ENCODE data around the gene OTUB1. TPM values are rescaled to one million over a fixed set of nuclear protein-coding genes. Genes with fewer than 3 reads are reported as not detected.

The OTUB1 gene
- total RNA-seq, 1 experiment from 2014 or later, result 119 TPM

DNA sequence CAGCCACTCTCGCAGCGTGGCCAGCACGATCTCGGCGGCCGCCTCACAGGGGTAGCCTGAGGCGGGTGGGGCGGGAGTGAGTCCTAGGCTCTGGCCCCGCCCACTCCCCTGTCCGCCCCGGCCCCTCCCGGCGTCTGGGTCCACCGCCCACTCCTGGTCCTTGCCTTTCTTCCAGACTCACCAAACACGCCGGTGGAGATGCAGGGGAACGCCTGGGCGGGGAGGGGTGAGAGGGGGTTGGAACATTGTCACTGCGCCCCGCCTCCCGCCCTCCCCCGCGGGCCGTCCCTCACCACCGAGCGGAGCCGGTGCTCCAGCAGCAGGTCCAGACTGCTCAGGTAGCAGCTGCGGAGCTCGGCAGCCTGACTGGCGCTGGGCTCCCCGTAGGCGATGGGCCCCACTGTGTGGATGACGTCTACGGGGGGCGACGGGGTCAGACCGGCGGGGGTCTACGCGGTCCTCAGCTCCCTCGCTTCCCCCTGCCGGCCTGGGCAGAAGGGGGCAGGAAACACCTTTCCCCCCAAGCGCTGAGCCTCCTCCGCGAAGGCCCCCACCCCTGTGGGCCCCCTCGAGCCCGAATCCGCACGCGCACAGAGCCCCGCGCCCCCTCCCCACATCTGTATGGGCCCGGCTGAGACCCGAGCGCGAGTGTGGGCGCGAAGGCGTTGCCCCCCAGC, 13.2 kb downstream of the OTUB1 start:
- ChIA-PET CTCF (no interaction called here), POLR2A (ENCODE audit: unreplicated experiment) (no interaction called here)
- Histone ChIP-seq H2AFZ (no peak overlapping the region), H3K9me2 (ENCODE audit: insufficient read depth) (no peaks in the 10 kb centered on the region), H3K9me3 (ENCODE audit: insufficient read depth, low read depth) (no peaks in the 10 kb centered on the region), H3K36me3 (ENCODE audit: low read depth) (peaks cover 9% of the 10 kb centered on the region; the same call in 1 of the 2 replicates), H3K27me3 (ENCODE audit: insufficient read depth, low read depth) (no peaks in the 10 kb centered on the region), H3K4me1 (replicated peaks; ENCODE audit: insufficient read depth) (no peaks in the 10 kb centered on the region), H3K4me3 (no peak overlapping the region), H3K27ac (no peak overlapping the region), H3F3A (ENCODE audit: insufficient read depth, low read depth) (peaks cover 30% of the 10 kb centered on the region; the same call in 1 of the 2 replicates), H4K20me1 (ENCODE audit: insufficient read depth) (peaks cover 81% of the 10 kb centered on the region), H3K4me2 (no peak overlapping the region), H3K79me2 (ENCODE audit: low read depth) (no peaks in the 10 kb centered on the region)
- intact Hi-C loops (cut with micrococcal nuclease; ENCODE audit: unreplicated experiment), result no loop called here
- no TSS peak for BruUV-seq (replicated peaks)
- DNase-seq, result no peak
- TF ChIP-seq CTCF (conservative IDR thresholded peaks at IDR 0.05), result no peak
- TF ChIP-seq EZH2 (IDR thresholded peaks at IDR 0.05; ENCODE audit: low read depth), result no peak

GRCh38 chr11:64000026-64000739, 13.9 kb downstream of the OTUB1 start:
- Histone ChIP-seq H3K36me3 (ENCODE audit: low read depth) (peaks cover 9% of the 10 kb centered on the region; the same call in 1 of the 2 replicates), H3K4me2 (no peak overlapping the region), H3K9me3 (ENCODE audit: insufficient read depth, low read depth) (no peaks in the 10 kb centered on the region), H3K27ac (no peak overlapping the region), H3K79me2 (ENCODE audit: low read depth) (no peaks in the 10 kb centered on the region), H3K27me3 (ENCODE audit: insufficient read depth, low read depth) (no peaks in the 10 kb centered on the region), H2AFZ (no peak overlapping the region), H3F3A (ENCODE audit: insufficient read depth, low read depth) (peaks cover 23% of the 10 kb centered on the region; the same call in 1 of the 2 replicates), H4K20me1 (ENCODE audit: insufficient read depth) (peaks cover 79% of the 10 kb centered on the region), H3K4me3 (no peak overlapping the region), H3K9me2 (ENCODE audit: insufficient read depth) (no peaks in the 10 kb centered on the region), H3K4me1 (replicated peaks; ENCODE audit: insufficient read depth) (no peaks in the 10 kb centered on the region)
- BruUV-seq (replicated peaks), result no TSS peak
- TF ChIP-seq EZH2 (IDR thresholded peaks at IDR 0.05; ENCODE audit: low read depth) (no peak), CTCF (conservative IDR thresholded peaks at IDR 0.05) (no peak)
- intact Hi-C loops (cut with micrococcal nuclease; ENCODE audit: unreplicated experiment), result no loop called here
- CTCF ChIA-PET, result no interaction called here
- POLR2A ChIA-PET (ENCODE audit: unreplicated experiment), result no interaction called here
- no peak for DNase-seq

GRCh38 chr11:64000740-64001483, 14.7 kb downstream of the OTUB1 start:
- DNase-seq, result no peak
- H4K20me1 ChIP-seq (ENCODE audit: insufficient read depth), result peaks cover 79% of the 10 kb centered on the region
- POLR2A ChIA-PET (ENCODE audit: unreplicated experiment), result no interaction called here

More at GRCh38 chr11:64000740-64001483, 14.7 kb downstream of the OTUB1 start:
- H3K4me1 ChIP-seq (replicated peaks; ENCODE audit: insufficient read depth), result no peaks in the 10 kb centered on the region
- no peak overlapping the region for H2AFZ ChIP-seq
- peaks cover 9% of the 10 kb centered on the region; the same call in 1 of the 2 replicates for H3K36me3 ChIP-seq (ENCODE audit: low read depth)
- H3F3A ChIP-seq (ENCODE audit: insufficient read depth, low read depth), result peaks cover 21% of the 10 kb centered on the region; the same call in 1 of the 2 replicates
- no peaks in the 10 kb centered on the region for H3K79me2 ChIP-seq (ENCODE audit: low read depth)
- H3K4me3 ChIP-seq, result no peak overlapping the region
- intact Hi-C loops (cut with micrococcal nuclease; ENCODE audit: unreplicated experiment), result no loop called here
- CTCF ChIA-PET, result no interaction called here
- TF ChIP-seq EZH2 (IDR thresholded peaks at IDR 0.05; ENCODE audit: low read depth) (no peak), CTCF (conservative IDR thresholded peaks at IDR 0.05) (no peak)
- H3K9me3 ChIP-seq (ENCODE audit: insufficient read depth, low read depth), result no peaks in the 10 kb centered on the region
- H3K9me2 ChIP-seq (ENCODE audit: insufficient read depth), result no peaks in the 10 kb centered on the region
- no TSS peak for BruUV-seq (replicated peaks)
- no peak overlapping the region for H3K27ac ChIP-seq
- no peak overlapping the region for H3K4me2 ChIP-seq
- H3K27me3 ChIP-seq (ENCODE audit: insufficient read depth, low read depth), result no peaks in the 10 kb centered on the region
